ENCODE measurements around the gene LONP2.

GRCh38 chr16:48340054-48340453 is 96.0 kb downstream of the LONP2 start:
- TF ChIP-seq CTCF (conservative IDR thresholded peaks at IDR 0.05 in 1 of 2, IDR thresholded peaks at IDR 0.05 in 1 of 2; ENCODE audit: extremely low read depth in 1 of 2, insufficient read depth in 1 of 2, low read depth in 1 of 2, low read length in 2 of 2) (no peak), EZH2 (IDR thresholded peaks at IDR 0.05; ENCODE audit: borderline replicate concordance, low read length) (no peak)

All from mammary epithelial cell (primary cell).